ENCODE data around the gene POFUT1. TPM values are rescaled to one million over a fixed set of nuclear protein-coding genes. Genes with fewer than 3 reads are reported as not detected.
A peak's percentile ranks its signal among the peaks of the same experiment; 100 is the strongest.
"Not testable (repeated sequence)": the region's sequence is repeated elsewhere in the genome, so short reads cannot be mapped to it uniquely, and the experiment has no call there.

The POFUT1 gene
- polyA plus RNA-seq, 3 donors, result 42.7 to 44.7 (median 43.0) TPM

DNA sequence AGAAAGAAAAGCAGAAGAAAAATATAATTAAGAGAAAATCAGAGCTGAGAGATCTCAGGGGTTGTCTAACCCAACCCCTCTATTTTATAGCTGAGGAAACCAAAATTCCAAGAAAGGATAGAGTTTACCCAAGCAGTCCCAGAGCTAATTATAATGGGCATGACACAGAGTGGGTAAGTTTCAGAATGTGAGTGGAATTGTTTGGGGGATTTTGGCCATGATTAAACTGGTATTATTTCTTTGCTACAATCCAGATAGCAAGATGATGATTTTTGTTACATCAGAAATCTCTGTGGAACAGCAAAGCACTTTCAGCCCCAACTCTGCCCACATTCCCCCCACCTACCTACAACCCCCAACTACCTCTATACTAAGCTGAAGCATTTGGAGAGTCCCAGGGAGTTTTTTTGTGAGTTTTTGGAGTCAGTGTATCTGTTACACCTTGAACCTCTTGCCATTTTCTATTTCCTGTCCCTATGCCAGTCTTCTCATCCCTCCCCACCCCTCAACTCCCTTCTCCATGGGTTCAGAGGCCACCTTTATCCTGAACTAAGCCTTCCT is 24.7 kb downstream of the POFUT1 start:
- DNase-seq (ENCODE audit: low read depth in 3 of 3, low spot score in 2 of 3), result no peak

DNA sequence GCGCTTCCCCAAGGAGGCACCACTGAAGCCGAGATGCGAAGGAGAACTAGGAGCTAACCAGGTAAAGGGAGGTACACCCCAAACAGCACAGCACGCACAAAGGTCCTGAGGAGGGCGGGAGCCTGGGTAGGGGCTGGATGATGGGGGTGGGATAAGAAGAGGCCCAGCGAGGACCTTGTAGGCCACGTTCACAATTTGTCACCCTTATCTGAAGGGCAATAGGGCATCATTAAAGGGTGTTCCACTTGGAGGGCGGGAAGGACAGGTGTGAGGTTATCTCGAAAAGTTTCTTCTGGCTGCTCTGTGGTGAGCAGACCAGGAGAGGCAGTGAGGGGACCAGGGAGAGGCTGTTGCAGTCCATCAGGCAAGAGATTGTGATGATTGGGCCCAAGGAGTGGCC is 25.6 kb downstream of the POFUT1 start:
- no peak for DNase-seq (ENCODE audit: low read depth in 3 of 3, low spot score in 2 of 3)

DNA sequence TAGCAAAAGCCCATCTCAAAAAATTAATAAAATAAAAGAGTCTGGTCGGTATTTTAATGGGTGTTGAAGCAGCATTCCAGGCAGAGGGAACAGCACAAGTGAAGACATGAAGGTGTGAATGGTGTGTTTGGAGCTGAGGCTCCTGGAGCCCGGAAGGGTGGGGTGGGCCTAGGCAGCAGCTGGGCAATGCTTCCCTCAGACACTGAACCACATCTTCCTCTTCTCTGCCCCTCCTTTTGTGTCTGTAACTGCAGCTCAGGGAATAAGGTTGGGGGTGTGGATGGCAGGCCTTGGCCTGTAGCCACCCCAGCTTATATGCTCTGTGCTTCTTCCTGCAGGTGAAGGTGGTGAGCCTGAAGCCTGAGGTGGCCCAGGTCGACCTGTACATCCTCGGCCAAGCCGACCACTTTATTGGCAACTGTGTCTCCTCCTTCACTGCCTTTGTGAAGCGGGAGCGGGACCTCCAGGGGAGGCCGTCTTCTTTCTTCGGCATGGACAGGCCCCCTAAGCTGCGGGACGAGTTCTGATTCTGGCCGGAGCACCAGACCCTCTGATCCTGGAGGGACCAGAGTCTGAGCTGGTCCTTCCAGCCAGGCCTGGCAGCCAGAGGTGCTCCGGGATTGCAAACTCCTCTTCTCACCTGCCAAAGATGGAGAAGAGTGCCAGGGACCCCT is 26.6 kb downstream of the POFUT1 start:
- DNase-seq (ENCODE audit: low read depth in 3 of 3, low spot score in 2 of 3), result no peak

DNA sequence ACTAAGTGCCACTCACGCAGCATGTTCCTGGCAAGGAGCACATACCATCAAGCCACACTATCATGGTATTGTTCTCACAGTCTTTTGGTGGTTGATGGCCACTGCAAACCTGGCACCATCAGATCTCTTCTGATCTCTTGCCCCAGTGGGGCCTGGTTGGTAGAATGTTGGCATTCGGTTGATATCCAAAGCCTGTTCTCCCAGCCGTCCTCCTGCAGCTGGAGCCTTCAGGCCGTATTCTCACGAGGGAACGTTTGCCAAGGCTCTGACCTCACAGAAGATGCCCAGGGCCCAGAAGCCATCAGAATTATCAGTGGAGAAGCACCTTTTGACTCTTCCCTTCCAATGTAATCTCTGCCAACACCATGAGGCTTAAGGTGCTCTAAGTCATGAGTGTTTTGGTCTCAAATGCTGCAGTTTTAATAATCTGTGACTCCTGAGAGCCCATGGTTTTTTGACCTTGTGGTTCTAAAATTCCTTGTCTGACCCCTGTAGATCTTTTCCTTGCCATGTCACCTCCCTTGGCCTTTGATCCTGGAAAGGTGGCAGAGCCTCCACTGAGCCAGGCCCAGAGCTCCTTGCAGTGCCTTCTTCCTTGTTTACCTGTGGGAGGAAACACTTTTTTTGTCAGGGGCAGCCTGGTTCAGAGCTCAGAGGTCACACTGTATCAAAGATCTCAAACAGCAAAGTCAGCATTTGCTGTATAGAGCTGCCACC is 27.8 kb downstream of the POFUT1 start:
- no peak for DNase-seq (ENCODE audit: low read depth in 3 of 3, low spot score in 2 of 3)

DNA sequence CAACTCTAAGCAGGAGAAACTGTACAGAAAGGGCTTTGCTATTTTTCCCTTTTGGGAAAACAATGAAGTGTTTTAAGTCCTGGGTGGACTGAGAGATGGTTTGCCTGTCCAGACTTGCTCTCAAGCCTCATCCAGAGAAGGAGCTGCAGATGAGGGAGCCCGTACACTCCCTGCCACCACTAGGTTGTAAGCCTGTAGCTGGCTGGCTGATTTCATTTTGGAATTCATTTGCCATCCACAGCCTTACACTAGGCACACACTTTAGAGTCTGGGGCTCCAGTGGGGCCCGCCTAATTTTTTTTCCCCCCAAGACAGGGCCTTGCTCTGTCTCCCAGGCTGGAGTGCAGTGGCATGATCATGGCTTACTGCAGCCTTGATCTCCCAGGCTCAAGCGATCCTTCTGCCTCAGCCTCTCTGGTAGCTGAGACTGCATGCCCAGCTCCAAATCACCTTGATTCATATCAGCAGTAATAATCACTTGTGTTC is 28.4 kb downstream of the POFUT1 start:
- DNase-seq (ENCODE audit: low read depth in 3 of 3, low spot score in 2 of 3), result no peak

GRCh38 chr20:32236819-32237218 is 29.1 kb downstream of the POFUT1 start:
- DNase-seq (ENCODE audit: low read depth in 3 of 3, low spot score in 2 of 3), result no peak

- no peak for DNase-seq (ENCODE audit: low read depth in 3 of 3, low spot score in 2 of 3)
These were observed 29.7 kb downstream of the POFUT1 start for GRCh38 chr20:32237419-32237818.

DNA sequence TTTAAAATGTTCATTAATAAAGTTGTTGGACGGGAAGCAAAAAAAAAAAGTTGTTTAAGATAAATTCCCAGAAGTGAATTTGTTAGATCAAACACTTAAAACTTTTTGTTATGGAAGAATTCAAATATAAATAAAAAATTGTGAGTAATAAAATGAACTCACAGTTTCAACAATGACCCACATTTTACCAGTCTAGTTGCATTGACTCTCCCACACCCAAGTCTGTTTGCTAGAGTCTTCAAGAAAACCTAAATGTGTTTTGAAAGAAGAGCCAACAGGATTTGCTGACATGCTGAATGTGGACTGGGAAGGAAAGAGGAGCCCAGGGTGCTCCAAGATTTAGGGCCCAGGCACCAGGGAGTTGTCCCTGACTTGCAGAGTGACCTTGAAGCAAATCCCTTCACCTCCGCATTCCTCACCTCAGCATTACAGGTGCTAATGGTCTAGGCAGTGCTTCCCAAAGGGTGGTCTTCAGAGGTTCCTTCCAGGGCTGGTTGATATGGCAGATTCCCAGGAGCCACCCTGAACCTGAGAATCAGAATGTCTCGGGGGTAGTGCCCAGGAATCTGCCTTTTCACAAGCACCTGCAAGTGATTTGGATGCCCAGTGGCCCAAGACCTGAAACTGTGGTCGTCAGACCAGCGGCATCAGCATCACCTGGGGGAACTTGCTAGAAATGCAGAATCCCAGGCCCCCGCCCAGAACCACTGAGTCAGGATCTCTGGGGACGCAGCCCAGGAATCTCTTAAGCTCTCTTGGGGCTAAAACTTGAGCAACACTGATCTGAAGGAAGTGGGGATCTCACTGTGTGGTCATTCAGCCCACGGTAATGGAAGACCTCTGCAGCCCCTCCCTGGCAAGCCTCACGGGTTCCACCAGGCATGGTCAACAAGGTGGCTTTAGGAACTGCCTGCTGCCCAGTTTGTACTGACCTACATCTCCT is 31.1 kb downstream of the POFUT1 start:
- DNase-seq (ENCODE audit: low read depth in 3 of 3, low spot score in 2 of 3), result no peak

GRCh38 chr20:32240205-32240604 is 32.5 kb downstream of the POFUT1 start:
- peak in 1 of 3 donors; percentile 5 for DNase-seq (ENCODE audit: low read depth in 3 of 3, low spot score in 2 of 3)

- no peak for DNase-seq (ENCODE audit: low read depth in 3 of 3, low spot score in 2 of 3)
These were observed 34.1 kb downstream of the POFUT1 start for GRCh38 chr20:32241807-32242206.

- no peak for DNase-seq (ENCODE audit: low read depth in 3 of 3, low spot score in 2 of 3)
These were observed 36.6 kb downstream of the POFUT1 start for GRCh38 chr20:32244150-32244823.

- no peak for DNase-seq (ENCODE audit: low read depth in 3 of 3, low spot score in 2 of 3)
These were observed 37.3 kb downstream of the POFUT1 start for GRCh38 chr20:32244959-32245358.

- not testable (repeated sequence) for DNase-seq (ENCODE audit: low read depth in 3 of 3, low spot score in 2 of 3)
These were observed 38.5 kb downstream of the POFUT1 start for GRCh38 chr20:32246208-32246607.

DNA sequence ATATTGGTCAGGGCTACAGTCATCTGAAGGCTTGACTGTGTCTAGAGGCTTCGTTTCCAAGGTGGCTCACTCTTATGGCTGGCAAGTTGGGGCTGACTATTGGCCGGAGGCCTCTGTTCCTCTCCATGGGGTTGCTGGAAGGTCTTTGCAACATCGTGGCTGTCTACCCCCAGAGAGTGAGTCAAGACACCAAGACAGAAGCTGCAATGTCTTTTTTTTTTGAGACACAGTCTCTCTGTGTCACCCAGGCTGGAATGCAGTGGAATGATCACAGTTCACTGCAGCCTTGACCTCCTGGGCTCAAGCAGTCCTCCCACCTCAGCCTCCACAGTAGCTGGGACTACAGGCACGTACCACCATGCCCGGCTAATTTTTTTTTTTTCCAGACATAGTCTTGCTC is 40.4 kb downstream of the POFUT1 start:
- no peak for DNase-seq (ENCODE audit: low read depth in 3 of 3, low spot score in 2 of 3)

DNA sequence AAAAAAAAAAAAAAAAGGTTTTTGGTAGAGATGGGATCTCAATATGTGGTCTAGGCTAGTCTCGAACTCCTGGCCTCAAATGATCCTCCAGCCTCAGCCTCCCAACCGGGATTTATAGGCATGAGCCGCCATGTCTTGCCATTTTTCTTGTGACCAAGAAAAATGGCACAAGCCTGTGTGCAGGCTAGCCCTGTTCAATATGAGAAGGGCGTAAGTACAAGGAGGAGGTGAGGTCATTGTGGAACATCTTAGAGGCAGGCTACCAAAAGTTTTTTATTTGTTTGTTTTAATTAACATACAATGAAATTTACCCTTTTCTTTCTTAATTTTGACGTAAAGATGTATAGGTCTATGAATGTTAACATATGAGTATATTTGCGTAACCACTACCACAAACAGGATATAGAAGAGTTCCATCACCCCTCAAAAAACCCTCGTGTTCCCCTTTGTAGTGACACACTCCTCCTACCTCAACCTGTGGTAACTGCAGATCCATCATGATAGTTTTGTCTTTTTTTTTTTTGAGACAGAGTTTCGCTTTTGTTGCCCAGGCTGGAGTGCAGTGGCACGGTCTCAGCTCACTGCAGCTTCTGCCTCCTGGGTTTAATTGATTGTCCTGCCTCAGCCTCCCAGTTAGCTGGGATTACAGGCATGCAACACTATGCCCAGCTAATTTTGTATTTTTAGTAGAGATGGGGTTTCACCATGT is 41.5 kb downstream of the POFUT1 start:
- DNase-seq (ENCODE audit: low read depth in 3 of 3, low spot score in 2 of 3), result no peak

DNA sequence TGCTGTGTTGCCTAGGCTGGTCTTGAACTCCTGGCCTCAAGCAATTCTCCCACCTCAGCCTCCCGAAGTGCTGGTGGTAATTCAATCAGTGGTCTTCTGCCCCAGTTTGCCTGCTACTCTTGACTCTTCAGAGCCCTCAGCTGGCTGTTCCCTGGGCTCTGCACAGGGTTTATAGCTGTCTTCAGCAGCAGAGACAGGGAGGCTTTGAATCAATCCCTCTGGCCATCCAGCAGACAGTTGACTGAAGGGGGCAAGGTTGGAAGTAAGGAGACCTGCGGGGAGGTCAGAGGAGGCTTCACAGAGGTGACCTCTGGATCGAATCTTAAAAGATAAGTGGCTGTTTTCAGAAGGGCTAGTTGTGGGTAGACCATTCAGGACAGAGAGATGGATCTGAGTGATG is 43.8 kb downstream of the POFUT1 start:
- DNase-seq (ENCODE audit: low read depth in 3 of 3, low spot score in 2 of 3), result no peak

- no peak for DNase-seq (ENCODE audit: low read depth in 3 of 3, low spot score in 2 of 3)
These were observed 44.5 kb downstream of the POFUT1 start for GRCh38 chr20:32252189-32252588.

- DNase-seq (ENCODE audit: low read depth in 3 of 3, low spot score in 2 of 3), result not testable (repeated sequence)
These were observed 53.3 kb downstream of the POFUT1 start for GRCh38 chr20:32260973-32261372.

DNA sequence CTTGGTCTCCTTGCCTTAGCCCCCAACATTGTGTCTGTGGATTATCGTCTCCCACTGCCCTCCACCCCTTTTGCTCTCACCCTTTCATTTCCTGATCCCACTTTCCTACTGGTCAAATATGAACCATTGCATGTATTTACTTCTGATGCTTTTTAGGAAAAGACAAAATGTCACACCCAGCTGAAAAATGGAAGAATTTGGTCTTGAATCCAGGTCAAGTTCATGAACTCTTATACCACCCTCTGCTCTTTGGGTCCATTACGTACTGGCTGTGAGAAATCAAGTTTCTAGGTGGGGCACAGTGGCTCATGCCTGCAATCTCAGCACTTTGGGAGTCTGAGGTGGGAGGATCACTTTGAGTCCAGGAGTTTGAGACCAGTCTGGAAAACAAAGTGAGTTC is 54.0 kb downstream of the POFUT1 start:
- DNase-seq (ENCODE audit: low read depth in 3 of 3, low spot score in 2 of 3), result no peak

All from right renal cortex interstitium (tissue), 3 donors.